Gastrocnemius medialis (tissue), 4 donors: ENCODE results near the gene SYNGR1.

ENCODE experiments used
- POLR2A ChIP-seq, 2 donors: fragments of 450-650 bp; IDR thresholded peaks; one replicate each; pipeline ENCODE4 v1.6.1; 2017; ENCODE audit warnings: antibody characterized with exemption in 2 of 2, mild to moderate bottlenecking in 2 of 2, moderate library complexity in 2 of 2
- TF ChIP-seq, protein P1 (sequence below), 5 experiments: fragments of 450-650 bp in 3 of 5; fragments of 200-600 bp in 2 of 5; sonication (generic) in 2 of 5; IDR thresholded peaks in 4 of 5; conservative IDR thresholded peaks in 1 of 5; 1 replicate in 4 of 5; 2 replicates in 1 of 5; pipeline ENCODE4 v1.5.1; 2016 to 2019; ENCODE audit warnings: antibody characterized with exemption in 5 of 5, mild to moderate bottlenecking in 3 of 5, moderate library complexity in 3 of 5

DNA sequence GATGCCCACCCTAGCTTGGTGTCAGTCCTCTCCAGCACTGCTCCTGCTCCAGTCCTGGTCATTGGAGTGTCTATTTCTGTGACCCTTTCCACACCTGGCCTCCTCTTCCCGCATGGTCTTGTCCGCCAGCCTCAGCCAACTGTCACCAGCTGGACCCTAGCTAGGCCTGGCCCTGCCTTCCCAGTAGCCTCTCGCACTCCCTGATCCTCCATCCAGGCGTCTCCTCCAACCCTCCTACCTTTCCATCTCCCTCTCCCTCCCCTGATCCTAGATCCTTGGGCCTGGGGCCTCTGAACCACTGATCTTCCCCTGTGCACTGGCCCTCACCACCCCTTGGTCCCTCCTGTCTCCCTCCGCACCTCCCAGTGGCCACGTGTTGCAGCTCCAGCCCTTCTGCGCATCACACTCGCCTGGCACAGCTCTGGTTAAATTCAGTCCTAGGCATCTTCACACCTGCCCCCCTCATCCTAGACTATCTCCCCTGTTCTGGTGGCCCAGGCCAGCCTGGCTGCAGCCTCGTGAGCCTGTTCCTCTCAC is 9.9 kb downstream of the SYNGR1 start:
- no peak for TF ChIP-seq POLR2A (IDR thresholded peaks at IDR 0.05)
- TF ChIP-seq, protein P1, sequence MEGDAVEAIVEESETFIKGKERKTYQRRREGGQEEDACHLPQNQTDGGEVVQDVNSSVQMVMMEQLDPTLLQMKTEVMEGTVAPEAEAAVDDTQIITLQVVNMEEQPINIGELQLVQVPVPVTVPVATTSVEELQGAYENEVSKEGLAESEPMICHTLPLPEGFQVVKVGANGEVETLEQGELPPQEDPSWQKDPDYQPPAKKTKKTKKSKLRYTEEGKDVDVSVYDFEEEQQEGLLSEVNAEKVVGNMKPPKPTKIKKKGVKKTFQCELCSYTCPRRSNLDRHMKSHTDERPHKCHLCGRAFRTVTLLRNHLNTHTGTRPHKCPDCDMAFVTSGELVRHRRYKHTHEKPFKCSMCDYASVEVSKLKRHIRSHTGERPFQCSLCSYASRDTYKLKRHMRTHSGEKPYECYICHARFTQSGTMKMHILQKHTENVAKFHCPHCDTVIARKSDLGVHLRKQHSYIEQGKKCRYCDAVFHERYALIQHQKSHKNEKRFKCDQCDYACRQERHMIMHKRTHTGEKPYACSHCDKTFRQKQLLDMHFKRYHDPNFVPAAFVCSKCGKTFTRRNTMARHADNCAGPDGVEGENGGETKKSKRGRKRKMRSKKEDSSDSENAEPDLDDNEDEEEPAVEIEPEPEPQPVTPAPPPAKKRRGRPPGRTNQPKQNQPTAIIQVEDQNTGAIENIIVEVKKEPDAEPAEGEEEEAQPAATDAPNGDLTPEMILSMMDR (IDR thresholded peaks at IDR 0.05 in 4 of 5, conservative IDR thresholded peaks at IDR 0.05 in 1 of 5) = no peak
